GM19238 (cell line): Measurements from ENCODE around the gene PPARA.

ENCODE experiments used
- DNase-seq: peaks from one replicate; pipeline ENCODE4 v3.0.0; 2011; ENCODE audit warnings: low spot score; ENCODE audit not compliant: insufficient read length

Gene PPARA

DNA sequence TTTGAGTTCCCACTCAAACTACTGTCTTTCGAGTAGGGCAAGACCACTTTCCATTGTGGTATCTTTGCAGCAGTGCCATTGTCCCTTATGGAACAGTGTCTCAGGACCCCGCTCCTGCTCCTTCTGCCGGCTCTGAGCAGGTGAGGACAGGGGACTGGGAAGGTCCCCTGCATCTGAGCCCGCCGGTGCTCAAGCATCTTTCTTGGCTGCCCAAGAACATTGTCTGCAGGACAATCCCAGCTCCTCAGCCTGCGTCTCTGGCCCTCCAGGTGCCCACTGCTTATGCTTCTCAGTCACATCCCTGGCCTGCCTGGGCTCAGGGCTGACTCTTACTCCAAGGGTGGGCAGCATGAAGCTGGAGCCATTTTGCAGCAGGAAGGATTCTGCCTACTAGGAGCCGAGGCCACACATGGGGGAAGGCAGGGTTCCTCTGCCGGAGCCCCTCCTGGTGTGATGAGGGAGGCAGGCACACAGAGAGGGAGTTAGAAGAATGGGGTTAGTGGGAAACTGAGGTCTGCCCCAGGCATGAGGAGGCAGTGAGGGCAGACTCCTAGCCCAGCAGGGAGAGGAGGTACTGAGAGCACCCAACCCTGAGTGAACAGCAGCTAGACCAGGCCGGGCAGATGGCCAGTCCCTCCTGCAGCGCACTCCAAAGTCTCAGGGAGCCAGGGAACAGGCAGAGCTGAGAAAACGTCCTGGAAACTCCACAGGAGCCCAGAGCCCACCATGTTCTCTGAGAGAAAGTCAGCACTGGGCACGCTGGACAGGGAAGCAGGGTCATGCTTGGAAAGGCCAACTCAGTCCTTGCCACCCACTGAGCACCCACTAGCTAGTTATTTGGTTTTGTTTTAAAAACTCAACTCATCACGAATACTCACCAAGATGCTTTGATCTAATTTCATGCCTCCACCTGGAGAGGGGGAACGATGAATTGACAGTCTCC is 7.5 kb upstream of the PPARA start:
- no peak for DNase-seq

DNA sequence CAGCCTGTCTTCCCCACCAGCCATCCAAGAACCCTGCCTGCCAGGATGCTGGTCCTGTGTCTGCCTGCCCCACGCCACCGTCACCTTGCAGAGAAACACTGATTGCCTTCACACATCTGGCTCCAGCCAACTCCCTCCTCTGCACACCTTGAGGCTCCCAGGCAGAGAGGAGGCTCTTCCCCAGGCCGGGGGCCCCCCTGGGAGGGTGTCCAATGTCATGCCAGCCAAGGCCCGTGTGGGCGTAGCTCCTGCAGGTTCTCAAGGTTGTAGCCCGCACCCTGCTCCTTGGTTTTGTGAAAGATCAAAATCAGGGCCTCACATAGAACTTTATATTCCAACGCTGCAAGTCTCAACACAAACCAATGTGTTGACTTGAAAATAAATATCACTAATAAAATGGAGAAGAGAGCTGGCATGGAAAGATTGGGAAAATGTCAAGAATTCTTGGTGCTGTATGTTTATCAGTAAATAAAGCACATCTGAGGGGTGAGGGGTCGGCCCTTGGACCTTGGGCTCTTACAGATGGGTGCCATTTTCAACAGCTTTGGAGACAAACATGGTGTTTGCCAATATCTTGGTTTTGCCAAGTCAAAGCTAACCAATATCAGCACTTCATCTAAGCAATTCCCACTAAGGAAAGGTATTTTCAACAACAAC is 6.7 kb upstream of the PPARA start:
- no peak for DNase-seq

DNA sequence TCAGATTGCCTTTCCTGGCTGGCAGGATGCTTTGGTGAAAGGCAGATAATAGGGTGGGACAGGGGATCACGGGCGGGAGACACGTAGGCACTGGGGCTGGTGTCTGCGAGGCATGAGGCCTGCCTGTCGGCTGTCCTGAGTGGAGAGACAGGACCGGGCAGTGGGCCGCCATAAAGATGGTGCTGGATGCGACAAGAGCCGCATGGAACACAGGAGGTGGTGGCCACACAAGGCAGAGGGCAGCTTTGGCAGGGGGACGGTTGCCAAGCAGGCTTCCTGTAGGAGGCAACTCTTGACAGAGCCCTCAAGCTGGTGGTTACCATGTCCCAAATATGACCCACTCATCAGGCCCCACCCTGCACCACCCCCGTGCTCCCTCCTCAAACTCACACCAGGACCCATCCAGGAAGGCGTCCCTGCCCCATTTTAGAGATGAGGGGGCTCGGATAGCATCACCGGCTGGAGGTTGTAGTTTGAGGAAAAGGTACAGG is 4.9 kb upstream of the PPARA start:
- no peak for DNase-seq

DNA sequence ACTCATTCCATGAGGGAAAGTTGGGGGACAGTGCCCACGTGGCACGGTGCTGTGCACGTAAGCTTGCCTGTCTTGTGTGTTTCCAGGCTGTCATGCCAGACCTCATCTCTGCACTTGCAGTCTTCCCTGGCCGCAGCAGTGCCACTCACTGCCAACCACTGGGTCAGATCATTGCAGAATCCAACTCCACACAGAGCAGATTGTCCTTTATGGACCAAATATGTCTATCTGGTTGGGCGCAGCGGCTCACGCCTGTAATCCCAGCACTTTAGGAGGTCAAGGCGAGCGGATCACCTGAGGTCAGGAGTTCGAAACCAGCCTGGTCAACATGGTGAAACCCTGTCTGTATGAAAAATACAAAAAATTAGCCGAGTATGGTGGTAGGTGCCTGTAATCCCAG is 4.4 kb upstream of the PPARA start:
- no peak for DNase-seq

DNA sequence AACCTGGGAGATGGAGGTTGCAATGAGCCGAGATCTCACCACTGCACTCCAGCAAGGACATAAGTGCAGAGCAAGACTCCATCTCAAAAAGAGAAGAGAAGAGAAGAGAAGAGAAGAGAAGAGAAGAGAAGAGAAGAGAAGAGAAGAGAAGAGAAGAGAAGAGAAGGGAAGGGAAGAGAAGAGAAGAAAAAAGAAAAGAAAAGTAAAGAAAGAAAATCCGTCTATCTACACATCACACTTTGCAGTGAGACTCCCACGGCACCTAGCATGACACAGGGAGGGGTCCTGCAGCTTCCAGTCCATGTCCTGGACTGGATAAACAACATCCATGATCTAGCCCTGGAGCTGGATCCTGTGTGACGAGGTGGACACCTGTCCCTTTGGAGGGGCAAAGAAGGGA is 4.0 kb upstream of the PPARA start:
- DNase-seq = no peak

DNA sequence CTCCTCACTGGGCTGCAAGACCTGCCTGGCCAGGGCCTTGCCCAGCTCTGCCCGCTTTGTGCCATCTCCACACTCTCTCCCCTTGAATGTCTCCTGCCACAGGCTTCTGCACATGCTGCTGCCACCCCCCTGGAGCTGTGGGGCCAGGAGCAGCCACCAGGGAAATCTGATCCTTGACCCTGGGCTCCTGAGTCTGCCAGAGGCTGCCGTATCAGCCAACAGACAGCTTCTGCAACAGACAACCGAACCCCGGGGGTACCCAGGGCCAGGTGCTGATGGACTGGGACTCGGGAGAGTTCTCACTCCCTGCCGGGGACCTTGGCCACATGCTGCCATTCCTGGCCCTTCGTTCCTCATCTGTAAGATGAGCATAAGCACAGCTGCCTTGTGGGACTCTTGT is 3.3 kb upstream of the PPARA start:
- DNase-seq = no peak

DNA sequence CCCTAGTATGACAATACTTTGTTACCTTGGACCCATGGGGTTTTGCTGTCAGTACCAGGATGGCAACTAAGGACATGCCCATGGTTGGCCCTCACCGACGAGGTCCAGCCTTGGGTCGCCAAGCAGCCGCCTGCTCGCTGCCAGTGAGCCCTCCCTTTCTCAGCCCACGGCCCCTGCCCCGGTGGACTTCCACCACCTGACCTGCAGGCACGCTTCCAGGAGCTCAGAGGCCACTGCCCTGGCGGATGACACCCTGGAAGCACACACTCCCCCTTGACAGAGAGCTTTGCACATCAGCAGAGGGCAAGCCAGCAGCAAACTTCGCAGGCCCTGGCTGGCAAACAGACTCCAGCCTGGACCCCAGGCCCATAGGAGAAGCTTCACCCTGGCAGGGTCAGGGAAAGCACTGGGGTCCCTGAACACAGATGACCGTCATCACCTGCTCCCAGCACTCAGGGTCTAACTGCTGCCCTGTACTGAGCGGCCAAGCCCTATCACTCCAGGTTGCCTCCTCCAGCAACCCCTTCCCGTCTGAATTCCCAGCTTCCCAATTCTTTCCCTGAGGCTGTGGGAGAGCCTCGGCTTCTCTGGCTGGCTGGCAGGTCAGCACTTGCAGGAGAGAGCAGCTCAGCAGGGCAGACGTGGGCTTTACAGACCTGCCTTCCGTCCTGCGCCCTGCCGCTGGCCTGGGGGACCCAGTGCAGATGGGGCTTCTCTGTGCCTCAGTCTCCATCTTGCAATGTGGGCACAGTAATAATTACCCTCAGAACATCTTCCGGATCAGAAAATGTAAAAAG is 2.7 kb upstream of the PPARA start:
- no peak for DNase-seq

DNA sequence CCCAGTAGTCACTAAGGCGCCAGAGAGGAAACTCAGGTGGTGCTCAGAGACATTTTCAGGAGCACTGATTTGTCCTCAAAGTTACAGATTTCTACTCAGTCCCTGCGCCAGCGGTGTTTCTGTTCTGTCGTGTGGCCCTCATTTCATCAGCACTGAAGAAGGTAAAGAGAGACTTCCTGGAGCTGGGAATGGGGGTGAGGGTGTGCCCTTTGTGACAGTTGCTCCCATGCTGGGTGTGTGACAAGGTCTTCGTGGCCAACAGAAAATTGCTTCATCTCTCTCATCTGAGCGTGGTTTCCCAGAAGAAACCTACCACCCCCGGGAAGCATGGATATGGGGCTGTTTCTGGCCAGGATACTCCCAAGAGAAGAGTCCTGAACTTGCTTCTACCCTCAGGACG is 2.0 kb upstream of the PPARA start:
- DNase-seq = no peak

DNA sequence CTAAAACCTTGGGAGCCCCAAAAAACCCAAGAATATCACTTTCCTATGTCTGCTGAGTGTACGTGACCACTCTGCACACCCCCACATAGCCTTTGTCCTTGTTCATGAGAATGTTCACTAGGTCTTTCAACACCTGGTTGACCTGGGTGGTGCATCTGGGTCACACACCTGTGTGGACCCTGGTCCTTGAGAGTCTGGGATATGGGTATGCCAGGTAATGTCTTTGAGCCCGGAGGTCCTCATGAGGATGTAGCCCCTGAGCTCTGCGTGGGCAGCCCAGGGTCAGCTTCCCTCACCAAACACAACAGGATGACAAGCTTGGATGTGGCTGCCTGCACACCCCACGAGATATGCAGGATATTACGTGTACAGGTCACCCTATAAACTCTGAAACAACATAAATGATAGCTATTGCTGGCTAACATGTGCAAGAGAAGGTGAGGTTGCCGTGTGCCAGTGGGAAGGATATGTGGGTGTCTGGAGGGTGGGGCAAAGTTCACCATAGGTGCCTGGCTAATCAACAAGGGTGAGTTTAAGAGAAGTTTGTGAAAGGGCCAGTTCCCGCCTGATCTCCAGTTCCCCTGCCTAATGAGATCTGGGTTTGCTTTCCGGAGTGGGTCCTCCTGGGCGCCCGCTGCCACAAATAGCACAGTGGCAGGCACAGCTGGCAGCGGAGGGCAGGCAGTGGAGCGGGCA is 1.4 kb upstream of the PPARA start:
- DNase-seq = no peak

DNA sequence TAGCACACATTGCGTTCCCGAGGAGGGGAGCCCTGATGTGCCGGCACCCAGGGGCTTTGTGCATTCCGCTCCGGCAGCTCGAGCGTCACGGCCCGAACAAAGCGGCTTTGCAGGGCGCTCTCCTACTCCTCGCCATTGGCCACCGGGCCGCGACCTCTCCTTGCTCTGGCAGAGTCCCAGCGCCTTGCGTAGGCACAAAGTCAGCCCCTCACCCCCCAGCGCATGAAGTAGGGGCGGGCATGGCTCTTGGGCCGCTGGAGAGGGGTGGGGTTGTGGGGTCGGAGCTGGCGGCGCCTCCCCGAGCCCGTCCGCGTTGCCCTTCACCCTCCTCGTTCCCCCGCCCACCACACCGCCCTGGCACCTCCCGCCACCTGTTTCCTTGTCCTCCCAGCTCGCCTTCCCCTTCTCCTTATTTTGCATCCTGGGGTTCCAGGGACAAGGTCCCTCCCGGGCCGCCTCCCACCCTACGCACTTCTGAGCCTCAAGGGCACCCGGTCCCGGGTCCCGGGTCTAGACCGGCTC is 753 bp upstream of the PPARA start:
- no peak for DNase-seq

DNA sequence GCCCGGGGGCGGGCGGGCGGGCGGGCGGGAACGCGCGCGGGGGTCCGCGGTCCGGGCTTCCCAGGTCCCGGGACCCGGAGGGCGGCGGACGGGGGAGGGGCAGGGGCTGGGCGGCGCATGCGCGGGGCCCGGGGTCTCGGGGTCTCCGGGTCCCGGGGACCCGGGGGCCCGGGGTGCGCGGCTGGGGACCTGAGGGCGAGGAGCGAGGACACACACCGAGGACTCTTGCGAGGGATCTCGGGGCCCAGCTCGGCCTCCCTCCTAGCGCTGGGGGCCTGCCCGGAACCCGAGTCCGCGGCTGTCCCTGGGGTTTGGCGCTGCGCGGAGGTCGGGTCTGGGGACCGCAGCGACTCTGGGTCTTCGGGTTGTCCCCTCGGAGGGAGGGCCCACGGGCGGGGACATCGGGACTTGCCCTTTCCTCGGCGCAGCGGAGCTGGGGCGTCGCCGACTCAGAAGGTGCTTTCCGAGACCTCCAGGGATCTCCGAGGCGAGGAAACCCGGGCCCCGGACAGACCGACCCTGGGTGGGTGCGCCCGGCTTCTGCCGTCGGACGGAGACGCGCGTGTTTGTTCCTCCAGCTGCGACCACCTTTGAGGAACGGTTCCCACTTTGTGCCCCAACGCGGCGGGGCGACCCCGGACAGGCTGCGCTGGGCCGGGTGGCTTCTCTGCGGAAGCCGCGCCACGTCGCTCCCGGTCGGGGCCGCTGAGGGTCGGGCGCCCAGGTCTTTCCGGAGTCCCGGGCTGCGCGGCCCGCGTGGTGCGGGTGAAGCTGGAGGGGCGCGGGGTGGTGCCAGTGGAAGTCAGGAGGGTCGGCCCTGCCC is 540 bp downstream of the PPARA start:
- DNase-seq = peak; percentile 71

DNA sequence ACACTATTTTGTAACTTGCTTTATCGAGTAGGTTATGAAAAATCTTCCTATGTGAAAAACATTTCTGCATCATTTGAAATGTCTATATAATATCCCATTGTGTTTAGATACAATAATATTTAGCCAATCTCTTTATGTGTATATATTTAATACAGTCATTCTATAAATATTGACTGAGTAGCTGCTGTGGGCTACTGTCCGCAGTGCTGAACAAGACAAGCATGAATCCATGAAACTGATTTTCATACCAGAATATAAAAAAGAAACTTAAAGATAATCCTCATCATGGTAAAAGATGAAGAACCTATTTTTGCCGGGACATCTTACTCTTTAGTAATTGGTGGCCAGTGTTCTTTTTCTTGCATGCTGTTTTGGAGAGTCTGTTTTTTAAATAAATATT is 3.6 kb downstream of the PPARA start:
- DNase-seq = no peak

DNA sequence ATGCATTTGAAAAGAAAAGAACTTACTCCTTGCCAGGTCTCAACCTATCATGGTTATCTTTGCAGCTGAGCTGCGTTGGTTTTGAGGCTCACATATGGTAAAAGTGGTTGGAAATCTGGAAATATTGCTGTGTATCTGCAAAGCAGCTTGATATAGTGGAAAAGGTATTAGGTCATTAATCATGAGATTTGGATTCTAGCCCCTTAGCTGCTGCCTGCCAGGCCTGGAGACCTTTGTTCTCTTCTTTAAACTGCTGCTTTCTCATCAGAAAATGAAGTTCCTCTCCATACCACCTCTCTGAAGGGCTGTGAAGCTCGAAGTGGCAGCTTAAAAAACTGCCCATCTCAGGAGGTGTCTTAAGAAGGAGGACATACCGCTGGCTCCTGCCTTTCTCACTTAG is 5.7 kb downstream of the PPARA start:
- no peak for DNase-seq

DNA sequence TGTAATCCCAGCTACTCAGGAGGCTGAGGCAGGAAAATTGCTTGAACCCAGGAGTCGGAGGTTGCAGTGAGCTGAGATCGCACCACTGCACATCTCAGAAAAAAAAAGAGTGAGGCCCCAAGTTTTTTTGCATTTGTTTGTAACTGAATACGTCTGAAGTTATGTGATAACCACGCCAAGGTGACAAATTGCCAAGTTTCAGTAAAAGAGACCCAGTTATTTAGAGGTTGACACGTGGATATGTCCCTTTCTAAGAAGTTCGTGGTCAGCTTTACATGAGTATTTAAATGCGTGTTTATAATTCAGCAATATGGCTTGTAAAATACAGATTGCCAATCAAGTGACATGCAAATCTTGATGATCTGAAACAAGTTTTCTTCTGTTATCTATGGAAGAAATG is 8.0 kb downstream of the PPARA start:
- DNase-seq = no peak

DNA sequence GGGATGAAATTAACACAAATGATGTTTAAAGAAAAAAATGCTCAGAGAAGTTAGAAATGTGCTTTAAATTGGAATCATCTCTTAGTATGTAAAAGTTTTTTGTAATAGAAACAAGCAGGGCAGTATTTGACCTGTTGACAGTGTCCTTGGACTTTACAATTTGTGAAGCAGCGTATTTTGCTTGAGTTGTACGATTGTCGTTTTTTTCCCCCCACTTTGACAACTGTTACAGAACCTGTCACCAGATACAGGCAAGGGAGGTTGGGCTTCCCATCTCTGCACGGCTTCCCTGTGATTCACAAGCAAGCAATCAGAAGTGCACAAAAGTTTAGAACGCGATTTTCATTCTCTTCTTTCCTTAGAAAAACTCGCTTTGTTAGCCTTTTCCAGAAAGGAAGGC is 8.9 kb downstream of the PPARA start:
- DNase-seq = no peak

DNA sequence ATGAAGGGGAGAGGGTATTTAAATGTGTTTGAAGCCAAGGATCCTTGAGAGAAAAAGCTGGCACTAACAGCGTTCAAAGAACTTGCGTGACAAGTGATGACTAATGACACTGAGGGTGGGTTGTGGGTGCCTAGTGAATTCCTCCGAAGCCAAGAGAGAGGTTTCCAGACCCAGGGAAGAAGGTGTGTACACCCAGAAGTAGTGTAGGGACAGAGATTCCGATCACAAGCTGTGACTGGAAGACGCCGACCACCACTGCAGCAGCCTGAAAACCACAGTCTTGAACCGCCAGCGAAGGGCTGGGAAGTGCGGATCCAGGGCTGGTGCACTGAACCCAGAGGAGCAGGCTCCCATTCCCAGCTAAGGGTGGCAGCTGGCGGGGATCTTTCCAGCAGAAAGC is 9.5 kb downstream of the PPARA start:
- no peak for DNase-seq

DNA sequence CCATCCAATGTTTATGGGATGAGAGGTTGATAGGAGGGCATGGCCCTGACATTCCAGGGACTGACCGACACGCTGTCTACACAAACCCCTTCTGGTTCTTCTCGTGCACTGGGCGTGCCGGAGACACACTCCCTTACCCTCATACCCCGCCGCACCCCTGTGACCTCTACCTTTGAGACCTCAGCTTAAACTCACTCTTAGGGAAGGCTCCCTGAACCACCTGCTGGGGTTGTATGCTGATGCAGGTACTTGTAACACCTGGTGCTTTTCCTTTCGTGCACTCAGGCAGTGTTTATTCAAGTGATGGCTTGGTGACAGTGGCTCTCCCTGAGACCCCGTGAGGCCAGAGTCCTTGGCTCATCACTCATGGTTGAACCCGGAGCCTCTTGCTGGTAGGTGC is 12.0 kb downstream of the PPARA start:
- no peak for DNase-seq

DNA sequence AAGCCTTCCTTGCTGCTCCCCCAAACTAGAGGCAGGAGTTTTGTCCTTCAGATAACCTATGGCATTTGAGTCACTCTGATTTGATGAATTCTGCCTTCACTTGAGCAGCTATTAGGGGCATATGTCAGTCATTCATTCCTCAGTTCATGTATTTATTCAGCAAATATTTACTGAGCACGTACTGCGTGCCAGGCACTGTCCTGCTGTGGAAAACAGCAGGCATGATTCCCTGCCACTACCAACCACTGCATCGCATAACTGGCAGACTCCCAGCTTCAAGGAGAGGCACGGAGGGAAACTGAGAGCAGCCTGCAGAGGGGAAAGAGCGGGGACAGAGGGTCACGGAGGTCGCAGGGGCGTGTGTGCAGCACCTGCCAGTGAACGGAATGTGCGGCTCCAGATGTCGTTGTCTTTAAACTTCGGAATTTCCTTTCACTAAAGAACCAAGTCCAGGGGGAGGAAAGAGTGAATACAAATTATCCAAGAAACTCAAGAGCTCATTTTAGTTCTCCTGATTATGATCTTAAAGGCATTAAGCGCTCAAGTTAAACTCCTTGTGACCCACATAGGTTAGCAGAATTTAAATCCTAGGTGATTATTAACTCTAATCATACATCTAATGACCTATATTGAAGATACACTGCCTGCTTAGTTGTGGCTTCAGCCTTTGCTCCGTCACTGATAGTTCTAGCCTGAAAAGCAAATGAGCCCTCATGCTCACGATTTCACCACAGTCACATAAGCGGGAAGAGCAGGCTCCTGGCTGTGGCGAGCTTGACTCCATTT is 12.6 kb downstream of the PPARA start:
- no peak for DNase-seq

DNA sequence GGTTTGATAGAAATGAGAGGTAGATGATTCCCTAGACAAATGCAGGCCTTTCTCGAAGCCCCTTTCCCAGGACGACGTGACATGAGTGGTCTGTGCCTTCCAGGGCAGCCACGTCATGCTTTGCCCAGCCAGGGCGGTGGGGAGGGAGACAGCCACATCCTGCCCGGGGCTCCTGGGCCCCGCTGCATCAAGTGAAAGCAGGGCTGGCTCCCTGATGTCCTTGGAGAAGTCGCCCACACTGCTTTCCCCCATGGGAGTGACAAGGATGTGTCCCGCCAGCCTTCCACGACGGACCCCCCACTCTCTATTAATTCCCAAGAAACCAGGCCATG is 13.2 kb downstream of the PPARA start:
- DNase-seq = no peak

DNA sequence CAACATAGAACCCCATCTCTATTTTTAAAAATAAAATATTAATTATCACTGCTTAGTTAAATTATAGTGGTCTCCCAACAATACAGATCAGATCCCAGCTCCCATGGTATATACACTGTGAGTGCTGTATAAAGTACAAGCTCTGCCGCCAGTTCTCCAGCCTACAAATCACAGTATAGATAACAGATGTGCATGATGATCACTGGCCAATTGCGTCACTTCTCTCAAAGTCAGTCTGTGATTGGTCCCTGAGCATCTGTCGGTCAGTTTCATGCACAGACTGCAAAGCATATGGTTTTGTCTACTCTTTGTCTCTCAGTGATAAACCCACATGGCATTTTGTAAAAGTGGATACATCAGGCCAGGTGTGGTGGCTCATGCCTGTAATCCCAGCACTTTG is 15.7 kb downstream of the PPARA start:
- no peak for DNase-seq
